ENCODE data around the gene GPR25.

GPR25 gene

GRCh38 chr1:200916152-200916551 lies 43.4 kb downstream of the GPR25 start:
- in situ Hi-C loops (cut with MboI; ENCODE audit: low sequenced_read_pairs, unreplicated experiment) = no loop called here
- no peak for TF ChIP-seq CTCF (IDR thresholded peaks at IDR 0.05; ENCODE audit: borderline replicate concordance, control extremely low read depth, extremely low read depth, insufficient read depth, missing control alignments)
- DNase-seq (ENCODE audit: low spot score) = peak; percentile 29

GRCh38 chr1:200916681-200917080 lies 43.9 kb downstream of the GPR25 start:
- no peak for TF ChIP-seq CTCF (IDR thresholded peaks at IDR 0.05; ENCODE audit: borderline replicate concordance, control extremely low read depth, extremely low read depth, insufficient read depth, missing control alignments)
- in situ Hi-C loops (cut with MboI; ENCODE audit: low sequenced_read_pairs, unreplicated experiment) = no loop called here
- DNase-seq (ENCODE audit: low spot score) = no peak

GRCh38 chr1:200917291-200917817 lies 44.6 kb downstream of the GPR25 start:
- no peak for DNase-seq (ENCODE audit: low spot score)
- TF ChIP-seq CTCF (IDR thresholded peaks at IDR 0.05; ENCODE audit: borderline replicate concordance, control extremely low read depth, extremely low read depth, insufficient read depth, missing control alignments) = no peak
- in situ Hi-C loops (cut with MboI; ENCODE audit: low sequenced_read_pairs, unreplicated experiment) = no loop called here

- no peak for TF ChIP-seq CTCF (IDR thresholded peaks at IDR 0.05; ENCODE audit: borderline replicate concordance, control extremely low read depth, extremely low read depth, insufficient read depth, missing control alignments)
Measured at GRCh38 chr1:200918006-200918405, 45.2 kb downstream of the GPR25 start.

GRCh38 chr1:200919386-200919785 lies 46.6 kb downstream of the GPR25 start:
- in situ Hi-C loops (cut with MboI; ENCODE audit: low sequenced_read_pairs, unreplicated experiment) = no loop called here
- DNase-seq (ENCODE audit: low spot score) = no peak
- TF ChIP-seq CTCF (IDR thresholded peaks at IDR 0.05; ENCODE audit: borderline replicate concordance, control extremely low read depth, extremely low read depth, insufficient read depth, missing control alignments) = no peak

More at GRCh38 chr1:200918006-200918405, 45.2 kb downstream of the GPR25 start:
- DNase-seq (ENCODE audit: low spot score) = no peak
- in situ Hi-C loops (cut with MboI; ENCODE audit: low sequenced_read_pairs, unreplicated experiment) = no loop called here

GRCh38 chr1:200921571-200922110 lies 48.9 kb downstream of the GPR25 start:
- in situ Hi-C loops (cut with MboI; ENCODE audit: low sequenced_read_pairs, unreplicated experiment) = no loop called here
- no peak for TF ChIP-seq CTCF (IDR thresholded peaks at IDR 0.05; ENCODE audit: borderline replicate concordance, control extremely low read depth, extremely low read depth, insufficient read depth, missing control alignments)
- DNase-seq (ENCODE audit: low spot score) = no peak

All from GM13976 (cell line).